CD14-positive monocyte (primary cell): ENCODE results near the gene COL6A1. TPM values are rescaled to one million over a fixed set of nuclear protein-coding genes. Genes with fewer than 3 reads are reported as not detected.

Source experiments
- DNase-seq, 3 donors: peaks; one replicate each; pipeline ENCODE4 v3.0.0-alpha.2; 2011 to 2022
- H2AFZ ChIP-seq: 2 replicates; pipeline ENCODE4 v1.6.0; 2012; ENCODE audit warnings: mild to moderate bottlenecking, low read depth, low read length, inconsistent platforms; ENCODE audit not compliant: insufficient read depth, poor library complexity, severe bottlenecking
- H3K27ac ChIP-seq, 2 donors: 1 replicate in 1 of 2; 2 replicates in 1 of 2; pipeline ENCODE4 v1.5.1; 2012 to 2013; ENCODE audit warnings: low read length in 2 of 2, control low read depth in 1 of 2, inconsistent platforms in 1 of 2, low read depth in 1 of 2, mild to moderate bottlenecking in 1 of 2
- H3K27me3 ChIP-seq, 2 donors: one replicate each; pipeline versions ENCODE4 v1.6.0 to v1.6.1; 2011 to 2013; ENCODE audit warnings: low read length in 2 of 2; ENCODE audit not compliant: control insufficient read depth in 2 of 2, insufficient read depth in 2 of 2
- H3K36me3 ChIP-seq, 2 donors: replicated peaks in 1 of 2; 1 replicate in 1 of 2; 2 replicates in 1 of 2; pipeline versions ENCODE4 v1.5.1 to v1.6.1; 2012 to 2013; ENCODE audit warnings: low read length in 2 of 2, control low read depth in 1 of 2, inconsistent platforms in 1 of 2, mild to moderate bottlenecking in 1 of 2; ENCODE audit not compliant: insufficient read depth in 2 of 2, control insufficient read depth in 1 of 2
- H3K4me1 ChIP-seq, 2 donors: 1 replicate in 1 of 2; 2 replicates in 1 of 2; pipeline versions ENCODE4 v1.5.1 to v1.6.1; 2012 to 2013; ENCODE audit warnings: low read length in 2 of 2, control low read depth in 1 of 2, inconsistent platforms in 1 of 2, mild to moderate bottlenecking in 1 of 2, moderate library complexity in 1 of 2; ENCODE audit not compliant: insufficient read depth in 2 of 2, control insufficient read depth in 1 of 2
- H3K4me2 ChIP-seq: replicated peaks from 2 replicates; pipeline ENCODE3; 2012; ENCODE audit warnings: low read length, moderate library complexity, mild to moderate bottlenecking; ENCODE audit not compliant: poor library complexity, severe bottlenecking; ENCODE audit errors: extremely low read depth
- H3K4me3 ChIP-seq, 3 experiments: fragments of 200-600 bp in 1 of 3; sonication (generic) in 1 of 3; replicated peaks in 1 of 3; 1 replicate in 2 of 3; 2 replicates in 1 of 3; pipeline ENCODE4 v1.5.1; 2011 to 2013; ENCODE audit warnings: low read length in 3 of 3, mild to moderate bottlenecking in 3 of 3, control low read depth in 2 of 3, low read depth in 2 of 3, inconsistent platforms in 1 of 3, moderate library complexity in 1 of 3
- H3K79me2 ChIP-seq: 2 replicates; pipeline ENCODE4 v1.6.0; 2012; ENCODE audit warnings: mild to moderate bottlenecking, control low read depth, inconsistent platforms, low read length, moderate library complexity; ENCODE audit not compliant: insufficient read depth
- H3K9ac ChIP-seq: 2 replicates; pipeline ENCODE4 v1.6.0; 2017; ENCODE audit warnings: low read length, mild to moderate bottlenecking; ENCODE audit not compliant: insufficient read depth, poor library complexity, severe bottlenecking
- H3K9me3 ChIP-seq, 2 donors: replicated peaks in 1 of 2; 1 replicate in 1 of 2; 2 replicates in 1 of 2; pipeline versions ENCODE4 v1.5.1 to v1.6.1; 2012 to 2013; ENCODE audit warnings: low read length in 2 of 2, control low read depth in 1 of 2; ENCODE audit not compliant: control insufficient read depth in 1 of 2, insufficient read depth in 1 of 2
- H4K20me1 ChIP-seq: 2 replicates; pipeline ENCODE4 v1.6.0; 2012; ENCODE audit warnings: mild to moderate bottlenecking, low read length, control low read depth, moderate library complexity; ENCODE audit not compliant: insufficient read depth
- H3K27ac Mint-ChIP-seq, 7 donors: one replicate each; pipeline ENCODE4 v1.8.0; 2020; ENCODE audit warnings: mild to moderate bottlenecking in 7 of 7, mixed read lengths in 7 of 7, moderate library complexity in 6 of 7, inconsistent platforms in 2 of 7
- H3K27me3 Mint-ChIP-seq, 3 donors: one replicate each; pipeline ENCODE4 v1.8.0; 2021 to 2022; ENCODE audit warnings: low read depth in 3 of 3, mild to moderate bottlenecking in 3 of 3, mixed read lengths in 3 of 3, moderate library complexity in 3 of 3, inconsistent platforms in 1 of 3
- H3K36me3 Mint-ChIP-seq, 2 donors: one replicate each; pipeline ENCODE4 v1.8.0; 2020; ENCODE audit warnings: mixed read lengths in 2 of 2, inconsistent platforms in 1 of 2, mild to moderate bottlenecking in 1 of 2
- H3K4me1 Mint-ChIP-seq: one replicate; pipeline ENCODE4 v1.8.0; 2020; ENCODE audit warnings: mild to moderate bottlenecking, mixed read lengths
- H3K4me3 Mint-ChIP-seq, 2 donors: one replicate each; pipeline ENCODE4 v1.8.0; 2020; ENCODE audit warnings: mild to moderate bottlenecking in 2 of 2, mixed read lengths in 2 of 2, moderate library complexity in 1 of 2
- H3K9me3 Mint-ChIP-seq, 7 donors: one replicate each; pipeline ENCODE4 v1.8.0; 2020 to 2022; ENCODE audit warnings: mixed read lengths in 7 of 7, mild to moderate bottlenecking in 6 of 7, moderate library complexity in 6 of 7, inconsistent platforms in 2 of 7
- WGBS: methylation state at CpG from one replicate; pipeline ENCODE4 v1.1.5; 2013; ENCODE audit warnings: missing lambda C conversion rate; ENCODE audit not compliant: insufficient coverage; 5-methylcytosine and 5-hydroxymethylcytosine counted together
- intact Hi-C, 2 donors: fragments of 100-400 bp; cut with micrococcal nuclease; formaldehyde crosslinking; loops; one replicate each; pipeline versions ENCODE4 v1.15.0 to v1.15.1; 2023
- polyA plus RNA-seq, 3 donors: library from polyadenylated mRNA; depleted of rRNA in 1 of 3; unstranded in 2 of 3; stranded (reverse) in 1 of 3; fragments of 300-500 nt in 2 of 3; fragments of >200 nt in 1 of 3; fragmentation: Illumina TruSeq in 2 of 3; gene quantifications; 1 replicate in 2 of 3; 2 replicates in 1 of 3; pipeline ENCODE4 v1.2.3, GENCODE V29; 2012 to 2021
- TF ChIP-seq, protein P1 (sequence below): fragments of 200-600 bp; IDR thresholded peaks from one replicate; pipeline ENCODE4 v1.8.0; 2022; ENCODE audit warnings: antibody characterized with exemption, mild to moderate bottlenecking

The COL6A1 gene
- polyA plus RNA-seq, 3 donors: 0.08 to 0.11 (median 0.10) TPM

GRCh38 chr21:45993210-45994085 lies 11.9 kb downstream of the COL6A1 start:
- Mint-ChIP-seq H3K4me1 (no peaks in the 10 kb centered on the region), H3K27me3 (peaks cover 0 to 3% (median 0%) of the 10 kb centered on the region in 3 donors), H3K36me3 (no peaks in the 10 kb centered on the region), H3K27ac (no peak overlapping the region), H3K4me3 (no peak overlapping the region), H3K9me3 (peaks cover 0 to 2% (median 0%) of the 10 kb centered on the region in 7 donors)
- Histone ChIP-seq H3K4me1 (no peaks in the 10 kb centered on the region), H3K9ac (no peak overlapping the region), H2AFZ (no peak overlapping the region), H3K4me2 (no peak overlapping the region), H3K36me3 (no peaks in the 10 kb centered on the region), H4K20me1 (no peaks in the 10 kb centered on the region), H3K27me3 (no peaks in the 10 kb centered on the region), H3K4me3 (no peak overlapping the region), H3K79me2 (no peaks in the 10 kb centered on the region), H3K27ac (no peak overlapping the region), H3K9me3 (no peaks in the 10 kb centered on the region)
- intact Hi-C loops: no loop called here
- DNase-seq: no peak
- WGBS: 93% methylated on average over 43 of the region's 44 CpGs
- TF ChIP-seq, protein P1, sequence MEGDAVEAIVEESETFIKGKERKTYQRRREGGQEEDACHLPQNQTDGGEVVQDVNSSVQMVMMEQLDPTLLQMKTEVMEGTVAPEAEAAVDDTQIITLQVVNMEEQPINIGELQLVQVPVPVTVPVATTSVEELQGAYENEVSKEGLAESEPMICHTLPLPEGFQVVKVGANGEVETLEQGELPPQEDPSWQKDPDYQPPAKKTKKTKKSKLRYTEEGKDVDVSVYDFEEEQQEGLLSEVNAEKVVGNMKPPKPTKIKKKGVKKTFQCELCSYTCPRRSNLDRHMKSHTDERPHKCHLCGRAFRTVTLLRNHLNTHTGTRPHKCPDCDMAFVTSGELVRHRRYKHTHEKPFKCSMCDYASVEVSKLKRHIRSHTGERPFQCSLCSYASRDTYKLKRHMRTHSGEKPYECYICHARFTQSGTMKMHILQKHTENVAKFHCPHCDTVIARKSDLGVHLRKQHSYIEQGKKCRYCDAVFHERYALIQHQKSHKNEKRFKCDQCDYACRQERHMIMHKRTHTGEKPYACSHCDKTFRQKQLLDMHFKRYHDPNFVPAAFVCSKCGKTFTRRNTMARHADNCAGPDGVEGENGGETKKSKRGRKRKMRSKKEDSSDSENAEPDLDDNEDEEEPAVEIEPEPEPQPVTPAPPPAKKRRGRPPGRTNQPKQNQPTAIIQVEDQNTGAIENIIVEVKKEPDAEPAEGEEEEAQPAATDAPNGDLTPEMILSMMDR: no peak

DNA sequence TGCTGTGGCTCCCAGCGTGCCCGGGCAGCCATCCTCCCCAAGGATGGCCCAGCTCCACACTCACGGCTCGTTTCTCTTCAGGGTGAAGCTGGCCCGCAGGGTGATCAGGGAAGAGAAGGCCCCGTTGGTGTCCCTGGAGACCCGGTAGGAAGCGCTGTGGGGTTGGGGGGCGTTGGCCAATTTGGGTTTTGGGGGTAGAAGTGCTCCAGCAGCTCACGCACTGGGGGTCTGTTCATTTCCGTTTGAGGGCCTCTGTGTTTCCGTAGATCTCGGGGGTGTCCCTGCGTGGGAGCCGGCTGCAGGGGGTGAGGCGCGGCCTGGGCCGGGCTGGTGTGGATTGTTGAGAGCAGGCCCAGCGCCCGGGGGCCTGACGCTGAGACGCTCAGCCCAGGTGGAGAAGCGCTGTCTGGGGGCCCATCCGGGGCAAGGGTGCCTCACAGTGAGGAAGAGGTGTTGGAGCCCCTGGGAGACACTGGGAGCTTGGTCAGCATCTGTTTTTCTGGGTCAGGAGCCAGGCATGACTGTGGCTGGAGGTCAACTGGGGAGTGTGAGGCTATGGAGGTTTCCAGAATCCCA lies 12.6 kb downstream of the COL6A1 start:
- Mint-ChIP-seq H3K9me3 (peaks cover 0 to 5% (median 0%) of the 10 kb centered on the region in 7 donors), H3K36me3 (no peaks in the 10 kb centered on the region), H3K27ac (no peak overlapping the region), H3K4me3 (no peak overlapping the region), H3K27me3 (peaks cover 0 to 3% (median 0%) of the 10 kb centered on the region in 3 donors), H3K4me1 (no peaks in the 10 kb centered on the region)
- no peak overlapping the region for H3K27ac ChIP-seq
- H3K4me1 ChIP-seq: no peaks in the 10 kb centered on the region
- WGBS: 93% methylated on average over 12 of the region's 24 CpGs
- TF ChIP-seq, protein P1: no peak
- H3K4me3 ChIP-seq: no peak overlapping the region
- no peak overlapping the region for H2AFZ ChIP-seq
- H4K20me1 ChIP-seq: no peaks in the 10 kb centered on the region
- H3K27me3 ChIP-seq: no peaks in the 10 kb centered on the region
- no peaks in the 10 kb centered on the region for H3K36me3 ChIP-seq
- peaks cover 0 to 5% of the 10 kb centered on the region in 2 donors for H3K9me3 ChIP-seq
- no peak overlapping the region for H3K9ac ChIP-seq
- H3K79me2 ChIP-seq: no peaks in the 10 kb centered on the region
- intact Hi-C loops: no loop called here
- H3K4me2 ChIP-seq: no peak overlapping the region
- DNase-seq: no peak
